ENCODE results near the gene FEV.

Gene FEV

GRCh38 chr2:219028996-219029828 is 44.2 kb upstream of the FEV start:
- H3K36me3 ChIP-seq, result no peaks in the 10 kb centered on the region
- H3K27me3 ChIP-seq, result no peaks in the 10 kb centered on the region
- no peak overlapping the region for H3K4me3 ChIP-seq (ENCODE audit: low read depth, low read length)
- H3K9me3 ChIP-seq, result no peaks in the 10 kb centered on the region
- DNase-seq, result no peak
- TF ChIP-seq, protein P1, sequence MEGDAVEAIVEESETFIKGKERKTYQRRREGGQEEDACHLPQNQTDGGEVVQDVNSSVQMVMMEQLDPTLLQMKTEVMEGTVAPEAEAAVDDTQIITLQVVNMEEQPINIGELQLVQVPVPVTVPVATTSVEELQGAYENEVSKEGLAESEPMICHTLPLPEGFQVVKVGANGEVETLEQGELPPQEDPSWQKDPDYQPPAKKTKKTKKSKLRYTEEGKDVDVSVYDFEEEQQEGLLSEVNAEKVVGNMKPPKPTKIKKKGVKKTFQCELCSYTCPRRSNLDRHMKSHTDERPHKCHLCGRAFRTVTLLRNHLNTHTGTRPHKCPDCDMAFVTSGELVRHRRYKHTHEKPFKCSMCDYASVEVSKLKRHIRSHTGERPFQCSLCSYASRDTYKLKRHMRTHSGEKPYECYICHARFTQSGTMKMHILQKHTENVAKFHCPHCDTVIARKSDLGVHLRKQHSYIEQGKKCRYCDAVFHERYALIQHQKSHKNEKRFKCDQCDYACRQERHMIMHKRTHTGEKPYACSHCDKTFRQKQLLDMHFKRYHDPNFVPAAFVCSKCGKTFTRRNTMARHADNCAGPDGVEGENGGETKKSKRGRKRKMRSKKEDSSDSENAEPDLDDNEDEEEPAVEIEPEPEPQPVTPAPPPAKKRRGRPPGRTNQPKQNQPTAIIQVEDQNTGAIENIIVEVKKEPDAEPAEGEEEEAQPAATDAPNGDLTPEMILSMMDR (IDR thresholded peaks at IDR 0.05; ENCODE audit: low read depth, low read length), result no peak
- no peaks in the 10 kb centered on the region for H3K4me1 ChIP-seq

DNA sequence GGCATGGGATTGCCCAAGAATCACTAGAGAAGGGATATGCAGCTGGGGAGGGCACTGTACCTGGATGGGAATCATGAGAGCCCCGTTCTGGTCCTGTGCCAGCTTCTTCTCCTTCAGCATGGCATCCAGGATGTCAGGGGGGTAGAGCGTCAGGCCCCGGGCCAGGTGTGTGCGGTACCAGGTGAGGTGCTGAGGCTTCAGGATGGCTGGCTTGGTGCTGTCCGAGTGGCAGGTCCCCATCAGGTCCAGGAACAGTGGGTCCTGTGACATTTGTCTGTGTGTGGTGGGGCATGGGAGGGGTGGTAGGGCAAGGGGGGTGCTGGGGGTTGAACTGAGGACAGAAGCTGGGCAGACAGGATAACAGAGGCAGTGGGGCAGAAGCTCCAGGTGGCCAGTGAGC is 43.2 kb upstream of the FEV start:
- Histone ChIP-seq H3K9me3 (no peaks in the 10 kb centered on the region), H3K36me3 (no peaks in the 10 kb centered on the region), H3K4me3 (ENCODE audit: low read depth, low read length) (no peak overlapping the region), H3K4me1 (no peaks in the 10 kb centered on the region), H3K27me3 (no peaks in the 10 kb centered on the region)
- DNase-seq, result no peak
- TF ChIP-seq, protein P1 (IDR thresholded peaks at IDR 0.05; ENCODE audit: low read depth, low read length), result no peak

DNA sequence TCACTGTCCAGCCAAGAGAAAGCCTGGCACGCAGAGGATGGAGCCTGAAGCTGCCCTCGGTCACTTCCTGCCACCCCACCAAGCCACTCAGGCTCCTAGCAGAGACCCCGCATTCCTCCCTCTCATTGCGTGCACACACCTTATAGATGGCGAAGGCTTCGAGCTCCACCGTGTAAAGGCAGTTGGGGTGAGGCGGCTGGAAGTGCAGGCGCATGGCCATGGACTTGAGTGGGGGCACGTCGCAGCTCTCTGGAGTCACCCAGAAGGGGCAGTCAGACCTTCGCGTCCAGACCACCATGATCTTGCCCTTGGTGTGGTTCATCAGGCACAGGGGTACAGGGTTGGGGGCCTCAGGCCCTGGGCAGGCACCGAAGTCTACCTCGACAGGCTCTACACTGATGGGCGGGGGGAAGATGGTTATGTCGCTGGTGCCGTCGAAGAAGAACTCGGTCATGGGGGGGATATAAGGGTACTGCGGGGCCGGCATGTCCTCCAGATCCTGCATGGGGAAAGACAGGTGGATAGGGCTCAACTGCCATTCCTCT is 42.6 kb upstream of the FEV start:
- H3K27me3 ChIP-seq, result no peaks in the 10 kb centered on the region
- no peak overlapping the region for H3K4me3 ChIP-seq (ENCODE audit: low read depth, low read length)
- TF ChIP-seq, protein P1 (IDR thresholded peaks at IDR 0.05; ENCODE audit: low read depth, low read length), result no peak
- H3K4me1 ChIP-seq, result no peaks in the 10 kb centered on the region
- DNase-seq, result no peak
- H3K36me3 ChIP-seq, result no peaks in the 10 kb centered on the region
- no peaks in the 10 kb centered on the region for H3K9me3 ChIP-seq

DNA sequence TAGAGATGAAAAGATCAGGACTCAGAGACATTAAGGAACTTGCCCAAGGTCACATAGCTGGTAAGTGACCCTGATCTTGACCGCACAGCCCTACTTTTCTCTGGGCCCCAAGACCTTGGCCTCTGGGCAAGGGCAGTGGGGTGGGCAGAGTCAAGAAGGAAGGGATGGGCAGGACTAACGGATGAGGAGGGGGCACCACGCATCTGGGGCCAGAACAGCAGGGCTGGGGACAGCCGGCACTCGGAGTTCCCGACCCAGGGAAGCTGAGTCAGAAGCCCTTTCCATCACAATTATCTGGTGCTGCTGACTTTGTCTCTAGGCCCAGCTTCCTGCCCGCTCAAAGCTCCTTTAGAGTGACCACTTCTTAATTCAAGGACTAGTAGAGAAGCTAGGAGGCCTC is 42.0 kb upstream of the FEV start:
- Histone ChIP-seq H3K27me3 (no peaks in the 10 kb centered on the region), H3K36me3 (no peaks in the 10 kb centered on the region), H3K4me3 (ENCODE audit: low read depth, low read length) (no peak overlapping the region), H3K9me3 (no peaks in the 10 kb centered on the region), H3K4me1 (no peaks in the 10 kb centered on the region)
- TF ChIP-seq, protein P1 (IDR thresholded peaks at IDR 0.05; ENCODE audit: low read depth, low read length), result no peak
- DNase-seq, result no peak

DNA sequence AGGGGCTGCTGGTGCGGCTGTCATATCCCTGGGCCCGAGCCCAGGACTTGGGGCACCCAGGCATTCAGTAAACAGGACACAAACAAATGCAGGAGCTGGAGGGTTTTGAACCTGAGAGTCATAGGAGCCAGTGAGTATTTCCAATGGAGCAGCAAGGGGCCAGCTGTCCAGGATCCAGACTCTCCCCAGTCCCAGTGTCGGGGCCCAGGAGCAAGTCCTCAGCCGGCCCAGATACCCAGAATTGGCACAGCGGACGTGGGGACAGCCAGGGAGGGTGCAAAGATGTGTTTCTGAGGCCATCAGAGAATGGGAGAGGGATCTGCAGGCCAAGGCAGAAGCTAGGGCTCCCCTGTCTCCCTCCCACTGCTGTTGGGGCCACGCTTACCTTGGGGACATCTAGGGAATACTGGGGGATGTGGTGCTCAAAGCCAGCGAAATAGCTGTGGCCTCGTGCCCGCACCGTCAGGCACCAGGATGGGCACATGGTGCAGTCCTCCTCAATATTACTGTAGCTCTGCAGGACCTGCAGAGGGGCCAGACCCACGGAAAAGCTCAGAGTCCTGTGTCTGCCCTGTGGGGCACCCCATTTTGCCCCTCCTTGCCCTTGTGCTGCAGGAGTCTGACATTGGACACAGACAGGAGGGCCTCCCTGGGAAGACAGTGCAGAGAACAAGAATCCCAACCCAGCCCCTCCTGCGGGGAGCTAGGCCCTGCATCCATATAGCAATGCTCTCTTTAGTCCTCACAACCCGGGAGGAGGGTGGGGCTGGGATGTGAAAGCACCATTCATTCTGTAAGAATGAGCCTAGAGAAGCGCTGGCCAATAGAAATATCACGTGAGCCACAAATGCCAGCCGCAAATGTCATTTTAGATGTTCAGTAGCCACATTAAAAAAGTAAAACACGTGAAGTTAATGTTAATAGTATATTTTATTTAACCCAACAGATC is 40.9 kb upstream of the FEV start:
- no peaks in the 10 kb centered on the region for H3K4me1 ChIP-seq
- no peaks in the 10 kb centered on the region for H3K36me3 ChIP-seq
- H3K9me3 ChIP-seq, result no peaks in the 10 kb centered on the region
- H3K4me3 ChIP-seq (ENCODE audit: low read depth, low read length), result no peak overlapping the region
- TF ChIP-seq, protein P1 (IDR thresholded peaks at IDR 0.05; ENCODE audit: low read depth, low read length), result no peak
- DNase-seq, result no peak
- no peaks in the 10 kb centered on the region for H3K27me3 ChIP-seq
